Measurements from ENCODE around the gene LDHAL6A. TPM values are rescaled to one million over a fixed set of nuclear protein-coding genes. Genes with fewer than 3 reads are reported as not detected.

LDHAL6A gene
- total and polyA plus RNA-seq, 2 of the 13 experiments (the other 11 are each of a cell fraction or from before 2014, with no cell fraction given) = not detected

DNA sequence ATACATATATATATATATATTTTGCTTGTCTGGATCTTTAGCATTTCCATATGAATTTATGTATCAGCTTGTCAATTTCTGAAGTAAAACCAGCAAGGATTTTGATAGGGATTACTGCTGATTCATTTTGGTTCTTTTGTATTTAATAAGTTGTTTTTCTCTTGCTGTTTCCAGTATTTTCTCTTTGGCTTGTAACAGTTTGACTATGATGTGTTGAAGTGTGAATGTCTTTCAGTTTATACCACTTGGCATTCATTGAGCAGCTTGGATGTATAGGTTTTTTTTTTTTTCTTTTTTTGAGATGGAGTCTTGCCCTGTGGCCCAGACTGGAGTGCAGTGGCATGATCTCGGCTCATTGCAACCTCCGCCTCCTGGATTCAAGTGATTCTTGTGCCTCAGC, 12.4 kb downstream of the LDHAL6A start:
- TF ChIP-seq ZBTB7B (CRISPR knock-in tag; IDR thresholded peaks at IDR 0.05) (no peak), FOXP1 (IDR thresholded peaks at IDR 0.05) (no peak), FOXP1 (CRISPR knock-in tag; IDR thresholded peaks at IDR 0.05) (no peak), ZC3H4 (CRISPR knock-in tag; IDR thresholded peaks at IDR 0.05; ENCODE audit: borderline replicate concordance) (no peak), HOXD1 (CRISPR knock-in tag; IDR thresholded peaks at IDR 0.05) (no peak), ZNF652 (CRISPR knock-in tag; IDR thresholded peaks at IDR 0.05; ENCODE audit: borderline replicate concordance, low read depth) (no peak), KLF9 (CRISPR knock-in tag; IDR thresholded peaks at IDR 0.05; ENCODE audit: low read depth) (no peak), ZNF589 (CRISPR knock-in tag; conservative IDR thresholded peaks at IDR 0.05) (no peak), ZNF879 (CRISPR knock-in tag; IDR thresholded peaks at IDR 0.05) (no peak), PHF5A (CRISPR knock-in tag; IDR thresholded peaks at IDR 0.05; ENCODE audit: low read depth, unreplicated experiment) (no peak), KDM6A (CRISPR knock-in tag; IDR thresholded peaks at IDR 0.05; ENCODE audit: low read depth) (no peak), KDM2A (CRISPR knock-in tag; IDR thresholded peaks at IDR 0.05; ENCODE audit: borderline replicate concordance, low read depth) (no peak), ZNF432 (CRISPR knock-in tag; IDR thresholded peaks at IDR 0.05; ENCODE audit: borderline replicate concordance) (no peak), ZNF777 (CRISPR knock-in tag; IDR thresholded peaks at IDR 0.05) (no peak)
- TF ChIP-seq, protein P1, sequence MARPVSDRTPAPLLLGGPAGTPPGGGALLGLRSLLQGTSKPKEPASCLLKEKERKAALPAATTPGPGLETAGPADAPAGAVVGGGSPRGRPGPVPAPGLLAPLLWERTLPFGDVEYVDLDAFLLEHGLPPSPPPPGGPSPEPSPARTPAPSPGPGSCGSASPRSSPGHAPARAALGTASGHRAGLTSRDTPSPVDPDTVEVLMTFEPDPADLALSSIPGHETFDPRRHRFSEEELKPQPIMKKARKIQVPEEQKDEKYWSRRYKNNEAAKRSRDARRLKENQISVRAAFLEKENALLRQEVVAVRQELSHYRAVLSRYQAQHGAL (CRISPR knock-in tag; IDR thresholded peaks at IDR 0.05; ENCODE audit: not compliant biosample characterization) = no peak
- TF ChIP-seq, protein P2, sequence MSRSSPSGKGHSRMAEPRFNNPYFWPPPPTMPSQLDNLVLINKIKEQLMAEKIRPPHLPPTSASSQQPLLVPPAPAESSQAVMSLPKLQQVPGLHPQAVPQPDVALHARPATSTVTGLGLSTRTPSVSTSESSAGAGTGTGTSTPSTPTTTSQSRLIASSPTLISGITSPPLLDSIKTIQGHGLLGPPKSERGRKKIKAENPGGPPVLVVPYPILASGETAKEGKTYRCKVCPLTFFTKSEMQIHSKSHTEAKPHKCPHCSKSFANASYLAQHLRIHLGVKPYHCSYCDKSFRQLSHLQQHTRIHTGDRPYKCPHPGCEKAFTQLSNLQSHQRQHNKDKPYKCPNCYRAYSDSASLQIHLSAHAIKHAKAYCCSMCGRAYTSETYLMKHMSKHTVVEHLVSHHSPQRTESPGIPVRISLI (CRISPR knock-in tag; IDR thresholded peaks at IDR 0.05; ENCODE audit: borderline replicate concordance) = no peak
- TF ChIP-seq, protein P3, sequence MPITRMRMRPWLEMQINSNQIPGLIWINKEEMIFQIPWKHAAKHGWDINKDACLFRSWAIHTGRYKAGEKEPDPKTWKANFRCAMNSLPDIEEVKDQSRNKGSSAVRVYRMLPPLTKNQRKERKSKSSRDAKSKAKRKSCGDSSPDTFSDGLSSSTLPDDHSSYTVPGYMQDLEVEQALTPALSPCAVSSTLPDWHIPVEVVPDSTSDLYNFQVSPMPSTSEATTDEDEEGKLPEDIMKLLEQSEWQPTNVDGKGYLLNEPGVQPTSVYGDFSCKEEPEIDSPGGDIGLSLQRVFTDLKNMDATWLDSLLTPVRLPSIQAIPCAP (CRISPR knock-in tag; IDR thresholded peaks at IDR 0.05; ENCODE audit: low read depth) = no peak
- no peak overlapping the region for H3K4me2 ChIP-seq (ENCODE audit: low read depth, low read length)
- H3K27ac ChIP-seq (ENCODE audit: extremely low read length, insufficient read depth, low read length) = no peak overlapping the region
- H2AFZ ChIP-seq (ENCODE audit: low read length) = no peak overlapping the region
- H3K9me3 ChIP-seq (ENCODE audit: low read length) = no peaks in the 10 kb centered on the region
- no peak overlapping the region for H3K4me3 ChIP-seq (replicated peaks in 1 of 3; ENCODE audit: insufficient read depth in 1 of 3, low read depth in 2 of 3, low read length in 3 of 3)
- no TSS peak for BruUV-seq (replicated peaks)
- intact Hi-C loops (cut with micrococcal nuclease; ENCODE audit: unreplicated experiment) = no loop called here
- in situ Hi-C loops (cut with HindIII; ENCODE audit: extremely low pct_ligation_motif_present, low pct_unique_long_range_greater_than_20kb) = no loop called here
- DNase-seq (ENCODE audit: low spot score) = no peak
- POLR2A ChIA-PET = no interaction called here
- no peaks in the 10 kb centered on the region for H3K36me3 ChIP-seq (replicated peaks in 1 of 2; ENCODE audit: control insufficient read depth in 1 of 2, insufficient read depth in 2 of 2, low read length in 2 of 2)
- no peaks in the 10 kb centered on the region for H3K27me3 ChIP-seq (ENCODE audit: control insufficient read depth in 1 of 2, insufficient read depth in 2 of 2, low read length in 2 of 2)
- no peaks in the 10 kb centered on the region for H3K79me2 ChIP-seq (ENCODE audit: insufficient read depth, low read length)
- no peak for ATAC-seq
- no peak overlapping the region for H3K9ac ChIP-seq (ENCODE audit: insufficient read depth, low read depth, low read length)
- WGBS (ENCODE audit: low lambda C conversion rate) = 97% methylated on average over 2 of the region's 2 CpGs
- H4K20me1 ChIP-seq (ENCODE audit: insufficient read depth, low read length) = no peaks in the 10 kb centered on the region
- no peak for FAIRE-seq
- peaks cover 6% of the 10 kb centered on the region; the same call in 1 of the 2 replicates for H3K4me1 ChIP-seq (ENCODE audit: insufficient read depth, low read length)
- CTCF ChIA-PET (ENCODE audit: low intra/inter-chr PET ratio, low total read pairs) = no interaction called here

All from HepG2 (cell line).